Right lobe of liver (tissue), 4 donors: ENCODE measurements around the gene WDPCP.

Experiments
- CTCF ChIP-seq, 4 donors: fragments of 200-600 bp in 3 of 4; fragments of 450-650 bp in 1 of 4; IDR thresholded peaks; one replicate each; pipeline versions ENCODE4 v1.5.1 to v1.8.0; 2016 to 2022; ENCODE audit warnings: antibody characterized with exemption in 4 of 4, mild to moderate bottlenecking in 2 of 4
- POLR2A ChIP-seq: fragments of 450-650 bp; IDR thresholded peaks from one replicate; pipeline ENCODE4 v1.6.1; 2017; ENCODE audit warnings: antibody characterized with exemption, mild to moderate bottlenecking
- donor health status: DM: no; HTN: no; CAD: no.
- donor health status: DM: no; HTN: no; CAD: no.
- donor health status: DM: no; HTN: yes; CAD: no.

GRCh38 chr2:63514781-63515180, 73.5 kb downstream of the WDPCP start:
- TF ChIP-seq CTCF (IDR thresholded peaks at IDR 0.05) (no peak), POLR2A (no peak)
